GM13976 (cell line): ENCODE data around the gene KRT74.

Source experiments
- DNase-seq: peaks from one replicate; pipeline ENCODE4 v3.0.0; 2012; ENCODE audit warnings: low spot score
- in situ Hi-C: fragments of 300-500 bp; cut with MboI; formaldehyde crosslinking; loops from one replicate; pipeline ENCODE4 v1.12.0; 2022; ENCODE audit warnings: low sequenced_read_pairs, mixed read lengths, inconsistent platforms; ENCODE audit not compliant: unreplicated experiment
- TF ChIP-seq, protein P1 (sequence below): IDR thresholded peaks from 2 replicates; pipeline ENCODE4 v1.5.1; 2012; ENCODE audit warnings: borderline replicate concordance, mild to moderate bottlenecking; ENCODE audit not compliant: insufficient read depth; ENCODE audit errors: extremely low read depth, missing control alignments, control extremely low read depth

KRT74 gene

DNA sequence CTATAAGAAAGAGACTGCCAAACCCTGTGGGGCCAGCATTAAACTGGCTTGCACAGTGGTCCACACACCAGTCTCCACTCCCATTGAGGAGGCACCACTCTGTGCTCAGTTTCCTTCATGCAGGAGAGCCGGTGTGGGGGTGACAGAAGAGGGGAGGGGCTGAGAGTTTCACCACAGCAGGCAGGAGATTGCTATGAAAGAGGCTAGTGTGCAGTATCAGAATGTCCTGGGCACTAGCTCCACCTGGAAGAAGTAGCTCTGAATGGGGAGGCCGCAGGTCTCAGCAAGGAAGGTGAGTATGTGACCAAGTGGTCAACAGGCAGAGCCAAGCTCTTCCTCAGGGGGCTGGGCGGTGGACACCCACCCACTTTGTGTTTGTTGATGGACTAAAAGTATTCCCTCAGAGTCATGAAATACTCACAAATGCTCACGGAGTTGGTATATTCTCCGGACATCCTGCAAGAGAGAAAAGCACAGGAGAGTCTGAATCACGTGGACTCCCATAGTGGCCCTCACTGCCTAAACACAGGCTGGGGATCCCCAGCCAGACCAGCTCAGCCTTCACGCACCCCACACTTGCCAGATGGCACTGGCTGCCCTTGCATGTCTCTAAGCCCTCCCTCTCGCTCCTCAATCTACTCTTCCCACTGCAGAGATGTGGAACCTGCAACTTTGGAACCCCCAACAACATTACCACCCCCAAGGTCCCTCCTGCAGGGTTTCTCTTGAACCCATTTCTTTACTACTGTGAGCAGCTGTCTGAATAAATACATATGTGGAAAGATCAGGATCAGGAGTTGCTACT lies 35.4 kb upstream of the KRT74 start:
- no peak for DNase-seq
- in situ Hi-C loops: no loop called here
- TF ChIP-seq, protein P1, sequence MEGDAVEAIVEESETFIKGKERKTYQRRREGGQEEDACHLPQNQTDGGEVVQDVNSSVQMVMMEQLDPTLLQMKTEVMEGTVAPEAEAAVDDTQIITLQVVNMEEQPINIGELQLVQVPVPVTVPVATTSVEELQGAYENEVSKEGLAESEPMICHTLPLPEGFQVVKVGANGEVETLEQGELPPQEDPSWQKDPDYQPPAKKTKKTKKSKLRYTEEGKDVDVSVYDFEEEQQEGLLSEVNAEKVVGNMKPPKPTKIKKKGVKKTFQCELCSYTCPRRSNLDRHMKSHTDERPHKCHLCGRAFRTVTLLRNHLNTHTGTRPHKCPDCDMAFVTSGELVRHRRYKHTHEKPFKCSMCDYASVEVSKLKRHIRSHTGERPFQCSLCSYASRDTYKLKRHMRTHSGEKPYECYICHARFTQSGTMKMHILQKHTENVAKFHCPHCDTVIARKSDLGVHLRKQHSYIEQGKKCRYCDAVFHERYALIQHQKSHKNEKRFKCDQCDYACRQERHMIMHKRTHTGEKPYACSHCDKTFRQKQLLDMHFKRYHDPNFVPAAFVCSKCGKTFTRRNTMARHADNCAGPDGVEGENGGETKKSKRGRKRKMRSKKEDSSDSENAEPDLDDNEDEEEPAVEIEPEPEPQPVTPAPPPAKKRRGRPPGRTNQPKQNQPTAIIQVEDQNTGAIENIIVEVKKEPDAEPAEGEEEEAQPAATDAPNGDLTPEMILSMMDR: no peak

DNA sequence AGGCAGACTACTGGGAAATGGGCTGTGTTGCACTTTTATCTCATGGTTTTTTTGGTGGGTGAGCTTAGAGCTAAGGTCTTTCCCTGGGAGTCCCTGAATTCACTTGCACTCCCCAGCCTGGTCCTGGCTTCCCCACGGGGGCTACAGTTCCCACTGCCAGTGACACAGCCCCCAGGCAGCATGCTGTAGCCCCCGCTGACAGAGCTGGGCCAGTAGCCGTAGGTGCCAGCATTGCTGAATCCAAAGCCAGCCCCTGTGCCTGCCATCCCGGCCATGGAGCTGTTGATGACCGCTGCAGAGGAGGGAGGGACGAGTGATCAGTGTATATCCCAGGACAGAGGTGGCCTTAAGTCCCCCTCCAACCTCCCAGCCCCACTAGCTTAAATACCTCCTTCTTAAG lies 34.5 kb upstream of the KRT74 start:
- in situ Hi-C loops: no loop called here
- DNase-seq: no peak
- TF ChIP-seq, protein P1: no peak

DNA sequence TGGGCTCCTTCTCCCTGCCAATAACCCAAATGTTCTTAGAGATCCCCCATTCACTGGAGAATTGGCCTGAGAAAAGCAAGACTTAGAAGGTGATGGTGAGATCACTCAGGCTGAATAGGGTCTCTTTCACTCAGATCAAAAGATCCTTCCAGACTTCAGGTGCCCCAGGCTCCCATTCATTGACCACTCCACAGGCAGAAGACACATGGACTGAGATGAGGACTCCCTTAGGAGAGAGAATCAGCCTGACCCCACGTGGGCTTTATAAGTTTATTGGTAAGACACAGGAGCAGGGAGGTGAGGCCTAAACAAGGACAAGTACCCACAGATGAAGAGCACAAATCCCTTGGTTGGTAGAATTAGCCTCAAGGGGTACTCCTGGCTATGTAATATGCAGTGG lies 33.7 kb upstream of the KRT74 start:
- no peak for DNase-seq
- in situ Hi-C loops: no loop called here
- TF ChIP-seq, protein P1: no peak

DNA sequence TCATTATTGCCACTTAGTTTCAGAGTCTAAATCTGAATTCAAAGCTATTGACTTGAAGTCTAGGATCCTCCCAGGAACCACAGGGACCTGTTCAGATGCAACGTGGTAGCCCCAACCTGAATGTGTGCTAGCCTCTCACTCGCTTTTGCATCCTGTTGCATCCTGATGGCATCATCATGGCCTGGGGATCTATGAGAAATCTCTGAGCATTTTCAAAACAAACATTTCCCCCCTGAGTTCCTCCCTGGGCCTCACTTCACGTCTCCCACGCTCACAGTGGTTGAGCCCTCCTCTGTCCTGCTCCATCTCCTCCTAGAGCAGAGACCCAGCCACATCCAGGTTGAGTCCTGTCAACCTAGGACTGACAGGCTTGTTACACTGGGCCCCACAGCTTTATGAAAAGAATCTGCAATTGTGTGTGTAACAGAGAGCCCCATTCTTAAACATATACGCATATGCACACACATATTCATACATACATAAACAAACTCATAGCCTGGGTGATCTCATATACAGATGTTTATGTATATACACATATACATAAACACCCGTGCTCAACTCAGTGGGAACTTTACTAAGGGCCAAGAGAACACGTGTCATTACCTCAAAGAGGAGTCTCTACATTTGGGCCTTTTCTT lies 33.1 kb upstream of the KRT74 start:
- in situ Hi-C loops: no loop called here
- DNase-seq: no peak
- TF ChIP-seq, protein P1: no peak

DNA sequence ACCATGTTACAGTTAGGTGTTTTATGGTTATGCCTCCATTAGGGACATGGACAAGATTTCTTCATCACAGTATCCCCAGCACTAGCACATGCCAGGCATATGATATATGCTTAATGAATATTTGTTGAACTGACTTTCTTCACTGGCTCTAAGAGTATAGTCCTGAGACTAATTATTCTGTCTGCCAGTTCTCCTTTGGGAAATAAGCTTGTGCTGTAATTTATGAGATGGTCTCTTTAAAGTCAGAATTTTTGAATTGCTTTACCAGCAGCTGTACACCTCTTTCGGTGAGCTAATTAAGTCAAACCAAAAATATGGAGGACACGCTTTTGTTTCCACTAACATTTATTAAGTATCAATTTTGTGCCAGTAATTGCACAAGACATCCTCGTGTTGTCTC lies 32.5 kb upstream of the KRT74 start:
- TF ChIP-seq, protein P1: no peak
- no peak for DNase-seq
- in situ Hi-C loops: no loop called here

DNA sequence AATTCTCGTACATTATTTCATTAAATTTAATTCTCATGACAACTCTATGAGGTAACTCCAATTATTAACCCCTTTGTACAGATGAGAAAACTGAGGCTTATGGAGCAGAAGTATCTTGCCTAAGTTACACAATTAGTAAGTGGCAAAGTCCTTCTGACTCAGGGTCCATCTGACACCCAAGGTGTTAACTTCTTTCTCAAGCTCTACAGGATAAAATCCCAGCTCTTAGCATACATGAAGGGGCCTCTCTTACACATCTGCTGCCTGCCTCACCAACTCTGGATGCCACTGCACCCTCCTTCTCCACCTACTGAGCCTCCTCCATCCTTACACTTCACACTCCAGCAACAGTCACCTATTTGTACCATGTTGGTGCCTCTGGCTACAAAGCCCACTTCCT lies 31.9 kb upstream of the KRT74 start:
- no peak for DNase-seq
- in situ Hi-C loops: no loop called here
- TF ChIP-seq, protein P1: no peak
